Activated naive CD4-positive, alpha-beta T cell treated with anti-CD3 and anti-CD28 coated beads for 36 hours (primary cell): Measurements from ENCODE around the gene RDH11. TPM values are rescaled to one million over a fixed set of nuclear protein-coding genes. Genes with fewer than 3 reads are reported as not detected.

ENCODE experiments used
- CTCF ChIA-PET: fragments of 350-600 bp; sonication (Branson Sonifier 250); formaldehyde crosslinking; loops from one replicate; lab custom pipeline; 2021; ENCODE audit warnings: antibody characterized with exemption; lab: Charles Lee
- DNase-seq: peaks from one replicate; pipeline ENCODE4 v3.0.0-alpha.2; 2020
- H3K27ac Mint-ChIP-seq: one replicate; pipeline ENCODE4 v1.8.0; 2021; ENCODE audit warnings: mild to moderate bottlenecking, mixed read lengths
- H3K27me3 Mint-ChIP-seq: one replicate; pipeline ENCODE4 v1.8.0; 2021; ENCODE audit warnings: low read depth, mixed read lengths
- H3K36me3 Mint-ChIP-seq: one replicate; pipeline ENCODE4 v1.8.0; 2021; ENCODE audit warnings: low read depth, mixed read lengths
- H3K4me1 Mint-ChIP-seq: one replicate; pipeline ENCODE4 v1.8.0; 2021; ENCODE audit warnings: low read depth, mixed read lengths
- H3K4me3 Mint-ChIP-seq: one replicate; pipeline ENCODE4 v1.8.0; 2021; ENCODE audit warnings: mild to moderate bottlenecking, moderate library complexity, mixed read lengths
- H3K9me3 Mint-ChIP-seq: one replicate; pipeline ENCODE4 v1.8.0; 2021; ENCODE audit warnings: mixed read lengths
- intact Hi-C: fragments of 100-400 bp; cut with micrococcal nuclease; formaldehyde crosslinking; loops from one replicate; pipeline ENCODE4 v1.15.1; 2023
- total RNA-seq, 2 experiments: library from RNA; stranded (reverse); gene quantifications; one replicate each; pipeline ENCODE4 v1.2.3, GENCODE V29; 2021

RDH11 gene
- total RNA-seq, 2 experiments from 2014 or later, result 58.5 to 64.3 TPM

- Mint-ChIP-seq H3K9me3 (no peaks in the 10 kb centered on the region), H3K36me3 (peaks cover 15% of the 10 kb centered on the region), H3K27ac (no peak overlapping the region), H3K4me3 (no peak overlapping the region), H3K27me3 (no peaks in the 10 kb centered on the region), H3K4me1 (peaks cover 14% of the 10 kb centered on the region)
- intact Hi-C loops, result no loop called here
- CTCF ChIA-PET, result interaction anchor here (0.6 to 2.4 kb wide), 4 partner anchors 23 to 117 kb away, joined by 3 to 10 read pairs (median 4); no protein-coding TSS in a partner anchor
- no peak for DNase-seq
These were observed 51.9 kb downstream of the RDH11 start for GRCh38 chr14:67643713-67644112.

DNA sequence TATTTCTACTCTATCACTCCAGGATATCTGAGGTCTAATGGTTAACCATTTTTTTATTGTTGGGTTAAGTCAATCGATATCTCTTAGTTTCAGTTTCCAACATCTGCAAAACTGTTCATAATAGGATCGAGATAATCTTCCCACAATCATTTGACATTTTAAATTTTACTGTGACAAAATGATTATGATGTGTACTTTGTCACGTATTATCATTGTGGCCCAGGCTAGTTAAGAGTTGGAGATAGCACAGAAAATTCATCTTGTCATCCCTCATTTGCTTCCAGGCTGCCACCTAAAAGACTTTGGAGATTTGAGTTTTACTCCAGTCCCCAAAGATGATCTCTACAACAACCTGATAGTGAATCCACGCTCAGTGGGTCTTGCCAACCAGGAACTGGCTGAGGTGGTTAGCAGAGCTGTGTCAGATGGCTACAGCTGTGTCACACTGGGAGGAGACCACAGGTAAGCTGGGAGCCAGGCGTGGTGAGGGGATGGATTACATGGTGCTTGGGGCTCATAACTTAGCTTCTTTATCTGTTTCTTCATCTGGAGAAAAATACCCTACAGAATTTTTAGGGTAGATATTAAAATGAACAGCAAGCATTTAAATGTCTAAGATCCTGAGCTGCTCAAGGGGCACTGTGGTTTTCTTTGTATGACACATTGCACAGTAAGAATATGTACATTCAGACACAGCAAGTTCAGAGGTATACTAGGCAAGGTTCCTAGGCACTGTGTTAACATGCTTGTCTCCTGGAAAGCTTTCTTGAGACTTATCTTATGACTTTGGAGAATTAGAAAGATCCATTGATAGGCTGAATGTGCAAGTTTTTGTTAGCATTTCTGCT is 53.4 kb downstream of the RDH11 start:
- no peak overlapping the region for H3K27ac Mint-ChIP-seq
- intact Hi-C loops, result no loop called here
- H3K4me3 Mint-ChIP-seq, result no peak overlapping the region
- H3K27me3 Mint-ChIP-seq, result no peaks in the 10 kb centered on the region
- no peaks in the 10 kb centered on the region for H3K9me3 Mint-ChIP-seq
- DNase-seq, result no peak
- H3K36me3 Mint-ChIP-seq, result peaks cover 12% of the 10 kb centered on the region
- CTCF ChIA-PET, result interaction anchor here (0.6 to 2.4 kb wide), 4 partner anchors 23 to 519 kb away, joined by 3 to 10 read pairs (median 3); no protein-coding TSS in a partner anchor
- H3K4me1 Mint-ChIP-seq, result peaks cover 14% of the 10 kb centered on the region

- H3K27me3 Mint-ChIP-seq, result no peaks in the 10 kb centered on the region
- H3K36me3 Mint-ChIP-seq, result peaks cover 7% of the 10 kb centered on the region
- H3K4me1 Mint-ChIP-seq, result peaks cover 14% of the 10 kb centered on the region
- H3K27ac Mint-ChIP-seq, result no peak overlapping the region
- H3K4me3 Mint-ChIP-seq, result no peak overlapping the region
- DNase-seq, result no peak
- no peaks in the 10 kb centered on the region for H3K9me3 Mint-ChIP-seq
- intact Hi-C loops, result no loop called here
- CTCF ChIA-PET, result interaction anchor here (0.6 to 2.4 kb wide), 2 partner anchors 23 to 107 kb away, joined by 3 to 10 read pairs; no protein-coding TSS in a partner anchor
These were observed 54.1 kb downstream of the RDH11 start for GRCh38 chr14:67641480-67641879.

DNA sequence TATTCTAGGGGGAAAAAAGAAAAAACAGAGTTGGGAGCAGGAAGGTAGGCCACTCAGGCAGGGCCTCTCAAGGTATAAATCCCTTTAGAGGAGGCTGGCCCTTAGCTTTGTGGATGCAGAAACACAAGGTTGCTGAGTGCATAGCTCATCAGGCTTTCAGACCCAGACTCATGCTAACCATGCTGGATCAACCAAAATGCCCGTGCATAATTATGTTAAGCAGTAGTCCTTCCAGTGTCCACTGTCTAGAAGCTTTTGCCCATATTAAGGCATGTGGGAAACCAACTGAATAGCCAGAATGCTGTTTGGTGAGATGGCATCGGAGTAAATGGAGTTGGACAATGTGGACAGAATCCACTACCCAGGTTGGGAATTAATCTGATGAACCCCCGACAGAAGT is 56.9 kb downstream of the RDH11 start:
- Mint-ChIP-seq H3K36me3 (no peaks in the 10 kb centered on the region), H3K27ac (no peak overlapping the region), H3K9me3 (no peaks in the 10 kb centered on the region), H3K4me3 (no peak overlapping the region), H3K4me1 (peaks cover 10% of the 10 kb centered on the region), H3K27me3 (no peaks in the 10 kb centered on the region)
- intact Hi-C loops, result no loop called here
- no peak for DNase-seq
- CTCF ChIA-PET, result no interaction called here

GRCh38 chr14:67636361-67636919 is 59.1 kb downstream of the RDH11 start:
- H3K9me3 Mint-ChIP-seq, result no peaks in the 10 kb centered on the region
- H3K27me3 Mint-ChIP-seq, result no peaks in the 10 kb centered on the region
- intact Hi-C loops, result no loop called here
- no peaks in the 10 kb centered on the region for H3K4me1 Mint-ChIP-seq
- DNase-seq, result no peak
- no peaks in the 10 kb centered on the region for H3K36me3 Mint-ChIP-seq
- CTCF ChIA-PET, result interaction anchor here (0.5 to 0.9 kb wide), 3 partner anchors 23 to 308 kb away, joined by 3 to 4 read pairs (median 4); no protein-coding TSS in a partner anchor
- no peak overlapping the region for H3K4me3 Mint-ChIP-seq
- H3K27ac Mint-ChIP-seq, result no peak overlapping the region

- intact Hi-C loops, result no loop called here
- H3K4me1 Mint-ChIP-seq, result no peaks in the 10 kb centered on the region
- DNase-seq, result no peak
- no peaks in the 10 kb centered on the region for H3K27me3 Mint-ChIP-seq
- H3K27ac Mint-ChIP-seq, result no peak overlapping the region
- H3K36me3 Mint-ChIP-seq, result no peaks in the 10 kb centered on the region
- CTCF ChIA-PET, result no interaction called here
- H3K9me3 Mint-ChIP-seq, result no peaks in the 10 kb centered on the region
- H3K4me3 Mint-ChIP-seq, result no peak overlapping the region
These were observed 62.0 kb downstream of the RDH11 start for GRCh38 chr14:67633451-67634147.

DNA sequence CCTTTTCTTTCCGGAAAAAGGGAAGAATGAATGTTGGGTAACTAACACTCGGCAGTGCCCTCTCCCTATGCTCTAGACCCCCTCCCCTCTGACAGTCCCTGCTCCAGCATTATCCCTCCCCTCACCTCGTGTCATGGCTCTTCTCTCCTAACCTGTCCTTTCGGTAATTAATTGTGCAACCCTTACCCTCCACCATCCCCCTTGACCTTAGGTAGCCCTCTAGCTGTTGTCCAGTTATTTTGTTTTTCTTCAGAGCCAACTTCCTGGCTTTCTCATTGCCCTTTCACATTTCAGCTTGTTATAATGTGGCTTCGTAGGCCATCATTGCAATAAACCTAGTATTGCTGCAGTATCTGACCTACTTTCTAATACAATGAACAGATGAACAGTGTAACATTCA is 64.6 kb downstream of the RDH11 start:
- intact Hi-C loops, result no loop called here
- no peak overlapping the region for H3K27ac Mint-ChIP-seq
- H3K36me3 Mint-ChIP-seq, result no peaks in the 10 kb centered on the region
- no peak for DNase-seq
- no peaks in the 10 kb centered on the region for H3K27me3 Mint-ChIP-seq
- H3K9me3 Mint-ChIP-seq, result no peaks in the 10 kb centered on the region
- CTCF ChIA-PET, result interaction anchor here (0.6 to 2.2 kb wide), 3 partner anchors 12 to 168 kb away, joined by 3 to 8 read pairs (median 6); partner anchors contain the start of gene ARG2
- H3K4me3 Mint-ChIP-seq, result no peak overlapping the region
- H3K4me1 Mint-ChIP-seq, result no peaks in the 10 kb centered on the region

DNA sequence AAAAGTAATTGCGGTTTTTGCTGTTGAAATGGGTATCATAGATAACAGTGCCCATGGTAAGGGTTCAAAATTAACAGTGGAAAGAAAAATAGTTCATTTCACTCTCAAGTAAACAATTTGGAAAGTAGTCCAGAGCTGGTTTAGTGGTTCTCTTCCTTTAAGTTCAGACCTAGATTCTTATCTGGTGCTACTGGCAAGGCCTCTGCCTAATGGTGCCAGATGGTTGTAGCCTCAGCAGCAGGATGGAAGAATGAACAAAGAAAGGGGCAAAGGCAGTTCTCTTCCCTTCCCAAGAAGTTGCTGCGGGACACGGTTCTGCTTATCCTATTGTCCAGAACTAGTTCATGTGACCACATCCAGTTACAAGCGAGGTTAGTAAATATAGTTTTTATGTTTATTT is 65.4 kb downstream of the RDH11 start:
- CTCF ChIA-PET, result interaction anchor here (2.2 kb wide), 1 partner anchor 11 kb away, joined by 8 read pairs; the partner anchor contains the start of gene ARG2
- Mint-ChIP-seq H3K4me1 (no peaks in the 10 kb centered on the region), H3K36me3 (no peaks in the 10 kb centered on the region), H3K4me3 (no peak overlapping the region), H3K27ac (no peak overlapping the region), H3K9me3 (no peaks in the 10 kb centered on the region), H3K27me3 (no peaks in the 10 kb centered on the region)
- no peak for DNase-seq
- intact Hi-C loops, result no loop called here

GRCh38 chr14:67627519-67627918 is 68.0 kb downstream of the RDH11 start:
- no peak overlapping the region for H3K4me3 Mint-ChIP-seq
- CTCF ChIA-PET, result interaction anchor here (0.6 to 1.3 kb wide), 2 partner anchors 39 to 223 kb away, joined by 3 to 5 read pairs; no protein-coding TSS in a partner anchor
- intact Hi-C loops, result no loop called here

More at GRCh38 chr14:67627519-67627918, 68.0 kb downstream of the RDH11 start:
- H3K27ac Mint-ChIP-seq, result no peak overlapping the region
- H3K27me3 Mint-ChIP-seq, result no peaks in the 10 kb centered on the region
- H3K36me3 Mint-ChIP-seq, result peaks cover 2% of the 10 kb centered on the region
- no peak for DNase-seq
- no peaks in the 10 kb centered on the region for H3K9me3 Mint-ChIP-seq
- H3K4me1 Mint-ChIP-seq, result peaks cover 16% of the 10 kb centered on the region

Other genes starting within 250 kb of the RDH11 start
- under 1 TPM; 0.49 to 0.64 TPM for gene TMEM229B, start 207.0 kb downstream of the RDH11 start, total RNA-seq
- gene PLEKHH1, start 162.5 kb downstream of the RDH11 start, total RNA-seq, result 1 to 10 TPM; 2.2 to 2.5 TPM
- gene PIGH, start 95.5 kb downstream of the RDH11 start, total RNA-seq, result 10 to 100 TPM; 11.9 to 12.4 TPM
- 10 to 100 TPM; 20.3 to 20.8 TPM for gene ARG2, start 75.8 kb downstream of the RDH11 start, total RNA-seq
- gene VTI1B, start 21.1 kb downstream of the RDH11 start, total RNA-seq, result 10 to 100 TPM; 74.2 to 78.3 TPM
- gene RDH12, start 6.1 kb upstream of the RDH11 start, total RNA-seq, result not detected
- 10 to 100 TPM; 11.7 to 12.1 TPM for gene ZFYVE26, start 120.8 kb upstream of the RDH11 start, total RNA-seq
- 10 to 100 TPM; 44.8 to 47.6 TPM for gene RAD51B, start 124.0 kb upstream of the RDH11 start, total RNA-seq